ENCODE data around the gene ASRGL1.

ASRGL1 gene

GRCh38 chr11:62416596-62416995 lies 79.3 kb downstream of the ASRGL1 start:
- no peak for DNase-seq (ENCODE audit: low spot score)

GRCh38 chr11:62418136-62418535 lies 80.9 kb downstream of the ASRGL1 start:
- DNase-seq (ENCODE audit: low spot score): no peak

DNA sequence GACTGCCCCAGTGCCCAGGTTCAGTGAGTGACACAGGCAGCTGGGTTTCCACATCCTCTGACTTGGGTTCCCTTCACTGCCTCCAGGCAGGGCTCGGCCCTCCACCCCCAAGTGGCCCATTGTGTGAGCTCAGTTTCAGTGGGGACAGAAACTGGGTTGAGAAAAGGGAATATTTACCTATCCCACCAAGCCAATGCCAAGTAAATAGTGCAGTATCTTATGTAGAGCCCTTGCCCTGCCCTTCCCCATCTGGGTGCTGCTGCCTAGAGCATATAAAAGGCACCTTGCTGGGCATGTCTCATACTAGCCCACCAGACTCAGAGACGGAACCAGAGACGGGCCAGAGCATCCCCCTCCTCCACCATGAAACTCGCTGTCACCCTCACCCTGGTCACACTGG lies 81.5 kb downstream of the ASRGL1 start, which contains the start of gene SCGB1A1:
Gene SCGB1A1 (plus strand): TSS at position 301 of the 400 bp plus-strand sequence. CDS start 63 bp downstream, at position 364.
- no peak for DNase-seq (ENCODE audit: low spot score)

DNA sequence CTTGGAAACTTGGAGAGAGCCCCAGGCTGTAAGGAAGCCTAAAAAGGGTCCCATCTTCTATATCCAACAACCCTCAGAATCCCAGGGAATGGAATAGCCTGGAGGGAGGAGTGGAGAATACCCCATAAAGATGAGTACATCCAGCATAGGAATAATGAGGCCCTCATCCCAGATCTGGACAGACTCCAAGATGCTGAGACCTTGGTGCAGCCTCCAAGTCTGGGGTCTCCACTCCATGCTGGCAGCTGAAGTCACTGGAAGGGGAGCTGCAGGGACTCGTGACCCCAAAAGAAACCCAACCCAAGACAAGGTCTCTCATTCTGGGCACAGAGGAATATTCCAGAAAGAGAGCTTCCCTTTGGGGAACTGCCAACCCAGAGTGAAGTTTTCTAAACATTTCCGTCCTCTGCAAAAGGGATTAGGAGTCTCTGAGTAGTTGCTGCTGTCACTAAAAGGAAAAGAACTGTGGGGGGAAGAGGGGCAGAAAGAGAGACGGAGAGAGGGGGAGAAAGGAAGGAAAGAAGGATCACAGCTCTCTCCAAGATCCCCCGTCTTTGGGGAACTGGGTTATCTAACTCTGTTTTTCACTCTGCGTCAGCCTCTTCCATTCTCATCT lies 82.2 kb downstream of the ASRGL1 start:
- no peak for DNase-seq (ENCODE audit: low spot score)

DNA sequence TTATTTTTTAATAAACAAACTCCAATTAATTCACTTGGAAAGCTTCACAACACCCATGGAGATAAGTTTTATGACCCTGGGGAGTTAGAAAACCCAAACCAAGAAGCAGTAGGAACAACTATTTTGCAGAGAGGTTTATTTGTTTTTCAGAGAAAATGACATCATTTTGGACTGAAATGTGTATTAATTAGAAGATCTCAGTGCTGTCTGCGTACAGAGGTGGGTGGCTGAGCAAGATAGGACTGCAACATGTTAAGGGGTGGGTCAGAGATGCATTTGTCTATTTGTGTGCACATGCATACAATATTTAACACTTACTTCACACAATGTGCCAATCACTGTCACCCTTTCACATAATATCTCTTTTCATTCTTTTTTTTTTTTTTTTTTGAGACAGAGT lies 82.7 kb downstream of the ASRGL1 start:
- no peak for DNase-seq (ENCODE audit: low spot score)

DNA sequence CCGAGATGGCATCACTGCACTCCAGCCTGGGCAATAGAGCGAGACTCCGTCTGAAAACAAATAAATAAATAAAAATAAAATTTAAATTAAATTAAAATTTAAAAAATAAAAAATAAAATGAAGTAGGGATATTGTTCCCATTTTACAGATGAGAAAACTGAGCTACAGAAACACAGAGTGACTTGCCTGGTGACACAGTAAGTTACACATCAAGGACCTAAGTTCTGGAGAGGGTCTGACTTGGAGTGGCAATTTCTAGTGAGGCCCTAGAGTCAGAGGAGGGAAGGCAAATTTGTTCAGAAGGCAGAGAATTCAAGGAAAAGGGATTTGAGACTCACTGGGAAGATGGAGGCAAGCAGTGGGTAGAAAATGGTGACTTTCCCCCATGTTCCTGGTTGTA lies 83.6 kb downstream of the ASRGL1 start:
- DNase-seq (ENCODE audit: low spot score): no peak

- DNase-seq (ENCODE audit: low spot score): peak; percentile 34
These were observed 84.7 kb downstream of the ASRGL1 start for GRCh38 chr11:62421996-62422395.

- DNase-seq (ENCODE audit: low spot score): no peak
These were observed 85.8 kb downstream of the ASRGL1 start for GRCh38 chr11:62423012-62423411.

DNA sequence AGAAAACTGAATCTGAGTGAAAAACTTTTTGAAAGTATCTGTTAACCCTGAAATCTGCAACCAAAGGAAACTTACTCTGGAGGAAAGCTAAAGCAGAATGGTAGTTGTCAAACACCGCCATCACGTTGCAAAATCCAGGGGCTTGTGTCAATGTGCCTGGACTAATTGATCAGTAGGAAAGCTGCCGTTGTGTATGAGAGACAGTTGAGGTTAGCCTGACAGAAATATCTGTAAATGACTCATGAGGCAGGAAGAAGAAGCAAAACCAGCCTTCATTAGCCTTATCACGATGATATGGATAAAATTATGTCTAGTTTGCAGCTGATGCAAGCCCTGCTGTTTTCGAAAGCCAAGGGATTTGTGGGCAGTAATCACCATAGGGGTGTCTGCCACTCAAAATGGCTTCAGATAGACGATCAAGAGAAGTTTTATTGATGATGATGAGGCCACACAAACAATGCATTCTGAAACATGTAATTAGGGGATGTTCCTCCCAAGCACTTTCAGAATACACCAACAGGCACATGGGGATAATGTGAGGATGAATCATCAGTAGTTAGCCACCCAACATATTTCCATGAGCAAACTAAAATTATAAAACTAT lies 90.5 kb downstream of the ASRGL1 start:
- peak; percentile 47 for DNase-seq (ENCODE audit: low spot score)

DNA sequence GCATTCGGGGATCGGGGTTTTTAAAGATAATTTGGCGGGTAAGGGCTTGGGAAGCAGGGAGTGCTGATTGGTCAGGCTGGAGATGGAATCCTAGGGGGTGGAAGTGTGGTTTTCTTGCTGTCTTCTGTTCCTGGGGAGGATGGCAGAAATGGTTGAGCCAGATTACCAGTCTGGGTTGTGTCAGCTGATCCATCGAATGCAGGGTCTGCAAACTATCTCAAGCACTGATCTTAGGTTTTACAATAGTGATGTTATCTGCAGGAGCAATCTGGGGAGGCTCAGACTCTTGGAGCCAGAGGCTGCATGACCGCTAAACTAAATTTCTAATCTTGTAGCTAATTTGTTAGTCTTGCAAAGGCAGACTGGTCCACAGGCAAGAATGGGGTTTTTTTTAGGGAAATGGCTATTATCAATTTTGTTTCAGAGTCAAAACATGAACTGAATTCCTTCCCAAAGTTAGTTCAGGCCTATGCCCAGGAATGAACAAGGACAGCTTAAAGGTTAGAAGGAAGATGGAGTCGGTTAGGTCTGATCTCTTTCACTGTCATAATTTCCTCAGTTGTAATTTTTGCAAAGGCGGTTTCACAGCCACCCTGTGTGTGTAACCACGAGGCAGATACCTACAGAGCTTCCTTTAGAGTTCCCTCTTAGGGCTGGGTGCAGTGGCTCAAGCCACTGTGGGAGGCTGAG lies 91.8 kb downstream of the ASRGL1 start:
- DNase-seq (ENCODE audit: low spot score): no peak

DNA sequence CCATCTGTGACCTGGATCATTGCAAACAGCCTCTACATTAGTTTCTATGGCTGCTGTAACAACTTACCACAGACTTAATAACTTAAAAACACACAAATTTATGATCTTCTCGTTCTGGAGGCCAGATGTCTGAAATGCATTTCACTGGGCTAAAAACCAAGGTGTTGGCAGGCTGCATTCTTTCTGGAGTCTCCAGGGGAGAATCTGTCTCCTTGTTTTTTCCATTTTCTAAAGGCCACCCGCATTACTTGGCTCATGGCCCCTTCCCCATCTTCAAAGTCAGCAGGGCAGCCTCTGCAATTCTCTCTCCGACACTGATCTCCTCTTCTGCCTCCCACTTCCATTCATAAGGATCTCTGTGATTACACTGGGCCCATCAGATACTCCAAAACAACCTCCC lies 93.2 kb downstream of the ASRGL1 start:
- no peak for DNase-seq (ENCODE audit: low spot score)

DNA sequence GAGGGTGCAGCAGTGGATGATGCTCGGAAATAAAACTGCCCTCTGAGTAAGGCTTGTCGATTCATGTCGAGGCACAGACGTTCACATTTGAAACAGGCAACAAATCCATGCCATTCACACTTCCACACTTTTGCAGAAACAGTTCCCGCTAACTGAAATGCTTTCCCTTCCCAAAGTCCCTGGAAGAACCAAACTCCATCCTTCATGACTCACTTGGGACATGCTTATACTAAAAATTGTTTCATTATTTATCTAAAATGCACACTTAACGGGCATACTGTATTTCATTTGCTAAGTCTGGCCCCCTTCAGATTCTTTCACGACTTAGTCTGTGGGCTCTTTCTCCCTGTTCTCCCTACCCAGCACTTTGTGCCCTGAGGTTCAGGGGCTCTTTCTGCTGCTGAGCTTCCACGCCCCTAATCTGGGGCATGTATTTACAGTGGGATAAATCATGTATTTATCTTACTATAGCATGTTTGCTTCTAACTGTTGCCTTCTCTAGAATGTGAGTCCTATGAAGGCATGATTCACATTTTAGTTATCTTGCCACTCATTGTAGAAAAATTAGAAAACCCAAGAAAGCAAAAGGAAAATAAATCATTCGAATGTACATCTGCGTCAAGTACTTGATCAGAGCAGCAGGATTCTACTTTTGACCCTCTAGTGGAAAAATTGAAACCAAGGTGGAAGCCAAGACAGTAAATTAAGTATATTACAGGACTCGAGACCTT lies 94.1 kb downstream of the ASRGL1 start:
- peak; percentile 56 for DNase-seq (ENCODE audit: low spot score)

DNA sequence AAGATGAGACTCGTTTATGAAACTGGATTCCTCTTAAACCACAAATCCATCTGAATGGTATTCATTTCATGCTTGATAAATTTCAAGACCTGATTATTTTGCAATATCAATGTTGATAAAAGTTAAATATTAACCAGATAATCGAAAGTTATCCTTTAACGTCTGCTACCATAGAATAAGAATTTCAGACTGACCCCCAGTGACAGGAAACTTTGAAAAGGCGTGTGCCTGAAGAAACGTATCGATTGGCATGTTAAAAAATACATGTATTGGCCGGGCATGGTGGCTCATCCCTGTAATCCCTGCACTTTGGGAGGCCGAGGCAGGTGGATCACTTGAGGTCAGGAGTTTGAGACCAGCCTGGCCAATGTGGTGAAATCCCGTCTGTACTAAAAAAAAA lies 95.4 kb downstream of the ASRGL1 start:
- DNase-seq (ENCODE audit: low spot score): no peak

DNA sequence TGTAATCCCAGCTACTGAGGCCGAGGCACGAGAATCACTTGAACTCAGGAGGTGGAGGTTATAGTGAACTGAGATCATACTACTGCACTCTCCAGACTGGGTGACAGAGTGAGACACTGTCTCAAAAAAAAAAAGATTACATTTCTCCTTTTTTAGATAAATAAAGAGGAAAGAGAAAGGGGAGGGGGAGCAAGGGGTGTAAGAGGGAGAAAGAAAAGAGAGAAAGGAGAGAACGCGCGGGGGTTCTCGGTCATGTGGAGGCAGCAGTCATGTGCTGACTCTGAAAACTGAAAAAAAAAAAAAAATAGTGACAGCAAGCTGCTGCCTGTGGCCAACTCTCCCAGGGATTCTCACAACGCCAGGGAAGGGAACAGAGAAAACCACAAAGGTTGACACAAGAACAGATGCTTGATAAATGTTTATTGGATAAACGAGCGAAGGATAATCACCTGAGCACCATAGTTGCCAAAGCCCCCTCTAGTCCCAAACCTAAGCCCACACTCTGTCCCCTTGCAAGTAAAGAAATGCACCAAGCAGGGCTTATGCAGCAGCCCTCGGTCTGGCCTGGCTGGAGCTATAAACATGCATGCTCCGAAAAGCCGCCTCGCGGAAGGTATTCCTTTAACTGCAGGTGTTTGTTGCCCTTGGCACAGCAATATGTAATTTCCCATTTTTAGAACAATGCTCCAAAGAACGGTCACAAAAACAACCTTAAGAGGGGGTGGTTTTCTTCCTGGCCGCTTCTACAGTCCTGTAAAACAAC lies 96.1 kb downstream of the ASRGL1 start:
- DNase-seq (ENCODE audit: low spot score): no peak

DNA sequence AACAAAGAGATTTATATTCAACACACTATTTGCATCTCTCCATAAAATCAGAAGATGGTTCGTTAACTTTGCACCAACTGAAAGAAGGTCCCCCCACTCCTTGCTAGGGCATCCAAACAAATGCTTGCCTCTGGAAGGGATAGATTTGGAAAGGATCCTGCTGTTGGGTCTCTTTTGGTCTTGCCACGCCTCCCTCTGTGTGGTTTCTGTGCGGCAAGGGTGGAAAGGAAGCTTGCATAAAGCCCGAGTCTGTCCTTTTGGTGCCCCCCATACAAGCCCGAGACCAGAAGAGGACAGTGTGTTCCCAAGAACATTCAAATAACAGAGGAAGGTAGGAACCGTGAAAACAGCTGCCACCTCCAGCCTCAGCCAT lies 96.6 kb downstream of the ASRGL1 start:
- no peak for DNase-seq (ENCODE audit: low spot score)

DNA sequence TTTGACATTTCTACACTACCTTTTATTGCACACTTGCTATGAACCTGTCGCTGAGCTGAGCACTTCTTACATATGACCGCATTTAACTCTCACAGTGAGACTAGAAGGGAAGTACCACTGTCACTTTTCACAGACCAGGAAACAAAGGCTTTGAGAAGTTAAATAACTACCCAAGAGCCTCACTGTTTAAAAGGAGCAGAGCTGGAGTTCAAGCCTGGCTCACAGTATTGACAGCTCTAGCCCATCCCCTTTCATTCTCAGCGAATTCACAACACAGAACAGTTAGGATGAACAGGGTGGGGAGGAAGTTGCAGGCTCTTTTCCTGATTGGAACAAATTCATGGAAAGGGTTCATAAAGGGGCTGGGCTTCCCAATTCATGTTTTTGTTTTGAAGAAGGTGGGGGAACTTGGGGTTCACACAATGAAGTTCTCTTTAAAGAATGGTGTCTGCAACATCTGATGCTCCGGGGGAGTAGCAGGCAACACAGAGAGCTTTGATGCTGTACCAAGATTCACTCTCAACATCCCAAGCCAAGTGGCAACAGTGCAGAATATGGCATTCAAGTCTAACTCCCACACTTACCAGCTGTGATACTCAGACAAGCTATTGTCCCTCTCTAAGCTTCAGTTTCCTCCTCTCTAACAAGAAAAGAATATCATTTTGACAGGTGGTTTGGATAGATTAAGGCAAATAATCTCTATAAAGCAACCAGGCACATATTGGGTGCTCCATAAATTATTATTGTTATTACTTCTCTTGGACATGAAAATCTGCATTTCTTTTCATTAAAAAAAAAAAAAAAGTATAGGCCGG lies 98.8 kb downstream of the ASRGL1 start:
- DNase-seq (ENCODE audit: low spot score): no peak

GRCh38 chr11:62437616-62438015 lies 100.4 kb downstream of the ASRGL1 start:
- DNase-seq (ENCODE audit: low spot score): no peak

DNA sequence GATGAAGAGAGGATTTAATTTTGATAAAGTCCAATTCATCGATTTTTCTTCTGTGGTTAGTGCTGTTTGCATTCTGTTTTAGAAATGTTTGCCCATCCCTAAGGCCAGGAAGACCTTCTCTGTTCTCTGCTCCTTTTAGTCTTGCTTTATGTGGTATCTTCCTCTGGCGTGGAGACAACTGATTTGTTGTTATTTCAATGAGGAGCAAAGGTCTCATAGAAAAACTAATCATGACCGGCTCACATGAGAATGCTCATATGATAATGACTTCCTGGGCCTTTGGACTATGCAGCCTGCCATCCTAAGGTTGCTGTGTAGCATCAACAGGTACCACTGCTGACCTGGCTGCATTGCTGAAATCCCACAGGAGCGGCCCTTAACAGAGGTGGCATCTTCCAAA lies 101.4 kb downstream of the ASRGL1 start:
- no peak for DNase-seq (ENCODE audit: low spot score)

GRCh38 chr11:62439785-62440602 lies 102.7 kb downstream of the ASRGL1 start:
- peak; percentile 79 for DNase-seq (ENCODE audit: low spot score)

Data from AG20443 (cell line).